HEK293 (cell line): ENCODE results near the gene VDAC1.

Experiments used
- CTCF ChIA-PET: fragments of 350-600 bp; formaldehyde crosslinking; extraction: SDS; loops from one replicate; lab custom pipeline; 2021; ENCODE audit warnings: antibody characterized with exemption; lab: Yijun Ruan, JAX
- POLR2A ChIA-PET: fragments of 300-600 bp; formaldehyde crosslinking; extraction: SDS; loops from one replicate; lab custom pipeline; 2020; ENCODE audit warnings: antibody characterized with exemption, inconsistent platforms; lab: Yijun Ruan, JAX
- H3K27ac ChIP-seq: fragments of 200-500 bp; sonication (Bioruptor generic); 2 replicates; pipeline ENCODE4 v1.5.1; 2014; ENCODE audit warnings: low read depth, low read length, control low read depth, inconsistent platforms; ENCODE audit errors: extremely low read depth
- H3K36me3 ChIP-seq, 2 experiments: fragments of 200-500 bp in 1 of 2; sonication (Bioruptor generic) in 1 of 2; 1 replicate in 1 of 2; 2 replicates in 1 of 2; pipeline ENCODE4 v1.5.1; 2014 to 2017; ENCODE audit warnings: inconsistent platforms in 2 of 2, low read length in 2 of 2; ENCODE audit not compliant: control insufficient read depth in 2 of 2, insufficient read depth in 1 of 2
- H3K4me1 ChIP-seq: fragments of 200-500 bp; sonication (Bioruptor generic); 2 replicates; pipeline ENCODE4 v1.5.1; 2014; ENCODE audit warnings: mild to moderate bottlenecking, low read length, inconsistent platforms; ENCODE audit not compliant: control insufficient read depth, insufficient read depth
- H3K4me3 ChIP-seq: 2 replicates; pipeline ENCODE4 v1.5.1; 2011; ENCODE audit warnings: low read depth, mild to moderate bottlenecking, control low read depth, low read length, moderate library complexity
- H3K9me3 ChIP-seq: fragments of 200-500 bp; sonication (Bioruptor generic); 2 replicates; pipeline ENCODE4 v1.5.1; 2014; ENCODE audit warnings: low read depth, low read length, inconsistent platforms; ENCODE audit not compliant: control insufficient read depth, insufficient read depth
- GLIS1 ChIP-seq: fragments of 450-650 bp; formaldehyde crosslinking; IDR thresholded peaks from 2 replicates; pipeline ENCODE4 v1.5.1; 2016; ENCODE audit warnings: missing biosample characterization, missing genetic modification characterization
- GLIS2 ChIP-seq: fragments of 450-650 bp; formaldehyde crosslinking; IDR thresholded peaks from 2 replicates; pipeline ENCODE4 v1.5.1; 2016; ENCODE audit warnings: missing biosample characterization, missing genetic modification characterization
- OSR2 ChIP-seq: fragments of 450-650 bp; formaldehyde crosslinking; IDR thresholded peaks from 2 replicates; pipeline ENCODE4 v1.5.1; 2016; ENCODE audit warnings: missing biosample characterization, missing genetic modification characterization
- PRDM1 ChIP-seq: fragments of 450-650 bp; formaldehyde crosslinking; IDR thresholded peaks from 2 replicates; pipeline ENCODE4; 2016; ENCODE audit warnings: missing biosample characterization, missing genetic modification characterization
- ZNF146 ChIP-seq: fragments of 450-650 bp; formaldehyde crosslinking; IDR thresholded peaks from 2 replicates; pipeline ENCODE4 v1.5.1; 2016; ENCODE audit warnings: missing biosample characterization, missing genetic modification characterization
- ZNF335 ChIP-seq: fragments of 450-650 bp; formaldehyde crosslinking; conservative IDR thresholded peaks from 2 replicates; pipeline ENCODE4 v1.5.1; 2016; ENCODE audit warnings: missing biosample characterization, missing genetic modification characterization
- ZNF366 ChIP-seq: fragments of 450-650 bp; formaldehyde crosslinking; conservative IDR thresholded peaks from 2 replicates; pipeline ENCODE4 v1.5.1; 2016; ENCODE audit warnings: missing biosample characterization, missing genetic modification characterization
- ZNF624 ChIP-seq: fragments of 450-650 bp; formaldehyde crosslinking; IDR thresholded peaks from 2 replicates; pipeline ENCODE4 v1.5.1; 2017; ENCODE audit warnings: missing biosample characterization, missing genetic modification characterization
- TF ChIP-seq, protein P1 (sequence below): fragments of 450-650 bp; formaldehyde crosslinking; IDR thresholded peaks from 2 replicates; pipeline ENCODE4 v1.5.1; 2016; ENCODE audit warnings: missing biosample characterization, missing genetic modification characterization
- TF ChIP-seq, protein P2 (sequence below): fragments of 450-650 bp; formaldehyde crosslinking; IDR thresholded peaks from 2 replicates; pipeline ENCODE4 v1.5.1; 2016; ENCODE audit warnings: missing biosample characterization, missing genetic modification characterization
- TF ChIP-seq, protein P3 (sequence below): fragments of 450-650 bp; formaldehyde crosslinking; IDR thresholded peaks from 2 replicates; pipeline ENCODE4 v1.5.1; 2017; ENCODE audit warnings: missing biosample characterization, missing genetic modification characterization
- TF ChIP-seq, protein P4 (sequence below): fragments of 450-650 bp; formaldehyde crosslinking; IDR thresholded peaks from 2 replicates; pipeline ENCODE4 v1.5.1; 2016; ENCODE audit warnings: missing biosample characterization, missing genetic modification characterization
- TF ChIP-seq, protein P5 (sequence below): fragments of 450-650 bp; formaldehyde crosslinking; IDR thresholded peaks from 2 replicates; pipeline ENCODE4 v1.5.1; 2016; ENCODE audit warnings: missing biosample characterization, missing genetic modification characterization
- TF ChIP-seq, protein P6 (sequence below): fragments of 450-650 bp; formaldehyde crosslinking; IDR thresholded peaks from 2 replicates; pipeline ENCODE4 v1.5.1; 2016; ENCODE audit warnings: missing biosample characterization, missing genetic modification characterization

The VDAC1 gene

DNA sequence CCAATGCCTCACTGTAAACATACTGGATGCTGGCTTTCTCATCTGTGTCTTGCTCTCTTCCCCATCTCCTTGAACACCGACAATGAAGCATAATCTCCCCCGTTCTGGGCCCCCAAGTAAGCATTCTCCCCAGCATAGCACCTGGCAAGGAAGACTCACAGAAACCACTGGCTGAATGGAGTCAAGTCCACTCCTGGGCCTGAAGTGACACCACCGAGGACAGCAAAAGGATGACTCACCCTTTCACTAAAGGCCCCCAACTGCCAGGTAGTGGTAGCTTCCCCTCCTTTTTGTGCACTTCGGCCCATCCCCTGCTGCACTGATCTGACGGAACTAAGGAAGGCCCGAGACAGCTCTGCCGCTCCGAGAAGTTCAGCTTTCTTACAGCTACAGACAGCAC, 9.4 kb downstream of the VDAC1 start:
- H3K36me3 ChIP-seq, result peaks cover 0 to 32% of the 10 kb centered on the region in 2 experiments; a peak in 1 of 3 replicates
- H3K27ac ChIP-seq, result no peak overlapping the region
- POLR2A ChIA-PET, result interaction anchor here (0.6 to 1.6 kb wide), 3 partner anchors 10 to 231 kb away, joined by 3 to 5 read pairs (median 3); partner anchors contain the start of gene PPP2CA
- TF ChIP-seq, protein P1, sequence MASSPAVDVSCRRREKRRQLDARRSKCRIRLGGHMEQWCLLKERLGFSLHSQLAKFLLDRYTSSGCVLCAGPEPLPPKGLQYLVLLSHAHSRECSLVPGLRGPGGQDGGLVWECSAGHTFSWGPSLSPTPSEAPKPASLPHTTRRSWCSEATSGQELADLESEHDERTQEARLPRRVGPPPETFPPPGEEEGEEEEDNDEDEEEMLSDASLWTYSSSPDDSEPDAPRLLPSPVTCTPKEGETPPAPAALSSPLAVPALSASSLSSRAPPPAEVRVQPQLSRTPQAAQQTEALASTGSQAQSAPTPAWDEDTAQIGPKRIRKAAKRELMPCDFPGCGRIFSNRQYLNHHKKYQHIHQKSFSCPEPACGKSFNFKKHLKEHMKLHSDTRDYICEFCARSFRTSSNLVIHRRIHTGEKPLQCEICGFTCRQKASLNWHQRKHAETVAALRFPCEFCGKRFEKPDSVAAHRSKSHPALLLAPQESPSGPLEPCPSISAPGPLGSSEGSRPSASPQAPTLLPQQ (tag by site-specific recombination), result peak; percentile 16; the same call in 1 of the 2 replicates
- 0 out of 2 replicates have a peak, but pooled peaks have one; percentile 11 for TF ChIP-seq ZNF366
- TF ChIP-seq OSR2 (tag by site-specific recombination), result peak; percentile 26; the same call in 1 of the 2 replicates
- peak; percentile 15; the same call in 1 of the 2 replicates for TF ChIP-seq GLIS2 (tag by site-specific recombination)
- TF ChIP-seq, protein P2, sequence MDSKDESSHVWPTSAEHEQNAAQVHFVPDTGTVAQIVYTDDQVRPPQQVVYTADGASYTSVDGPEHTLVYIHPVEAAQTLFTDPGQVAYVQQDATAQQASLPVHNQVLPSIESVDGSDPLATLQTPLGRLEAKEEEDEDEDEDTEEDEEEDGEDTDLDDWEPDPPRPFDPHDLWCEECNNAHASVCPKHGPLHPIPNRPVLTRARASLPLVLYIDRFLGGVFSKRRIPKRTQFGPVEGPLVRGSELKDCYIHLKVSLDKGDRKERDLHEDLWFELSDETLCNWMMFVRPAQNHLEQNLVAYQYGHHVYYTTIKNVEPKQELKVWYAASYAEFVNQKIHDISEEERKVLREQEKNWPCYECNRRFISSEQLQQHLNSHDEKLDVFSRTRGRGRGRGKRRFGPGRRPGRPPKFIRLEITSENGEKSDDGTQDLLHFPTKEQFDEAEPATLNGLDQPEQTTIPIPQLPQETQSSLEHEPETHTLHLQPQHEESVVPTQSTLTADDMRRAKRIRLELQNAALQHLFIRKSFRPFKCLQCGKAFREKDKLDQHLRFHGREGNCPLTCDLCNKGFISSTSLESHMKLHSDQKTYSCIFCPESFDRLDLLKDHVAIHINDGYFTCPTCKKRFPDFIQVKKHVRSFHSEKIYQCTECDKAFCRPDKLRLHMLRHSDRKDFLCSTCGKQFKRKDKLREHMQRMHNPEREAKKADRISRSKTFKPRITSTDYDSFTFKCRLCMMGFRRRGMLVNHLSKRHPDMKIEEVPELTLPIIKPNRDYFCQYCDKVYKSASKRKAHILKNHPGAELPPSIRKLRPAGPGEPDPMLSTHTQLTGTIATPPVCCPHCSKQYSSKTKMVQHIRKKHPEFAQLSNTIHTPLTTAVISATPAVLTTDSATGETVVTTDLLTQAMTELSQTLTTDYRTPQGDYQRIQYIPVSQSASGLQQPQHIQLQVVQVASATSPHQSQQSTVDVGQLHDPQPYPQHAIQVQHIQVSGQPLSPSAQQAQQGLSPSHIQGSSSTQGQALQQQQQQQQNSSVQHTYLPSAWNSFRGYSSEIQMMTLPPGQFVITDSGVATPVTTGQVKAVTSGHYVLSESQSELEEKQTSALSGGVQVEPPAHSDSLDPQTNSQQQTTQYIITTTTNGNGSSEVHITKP, result peak; percentile 96
- TF ChIP-seq, protein P3, sequence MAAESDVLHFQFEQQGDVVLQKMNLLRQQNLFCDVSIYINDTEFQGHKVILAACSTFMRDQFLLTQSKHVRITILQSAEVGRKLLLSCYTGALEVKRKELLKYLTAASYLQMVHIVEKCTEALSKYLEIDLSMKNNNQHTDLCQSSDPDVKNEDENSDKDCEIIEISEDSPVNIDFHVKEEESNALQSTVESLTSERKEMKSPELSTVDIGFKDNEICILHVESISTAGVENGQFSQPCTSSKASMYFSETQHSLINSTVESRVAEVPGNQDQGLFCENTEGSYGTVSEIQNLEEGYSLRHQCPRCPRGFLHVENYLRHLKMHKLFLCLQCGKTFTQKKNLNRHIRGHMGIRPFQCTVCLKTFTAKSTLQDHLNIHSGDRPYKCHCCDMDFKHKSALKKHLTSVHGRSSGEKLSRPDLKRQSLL (tag by site-specific recombination), result no peak
- no peak for TF ChIP-seq ZNF624 (tag by site-specific recombination)
- TF ChIP-seq ZNF335, result peak; percentile 64
- peak; percentile 44; the same call in 1 of the 2 replicates for TF ChIP-seq PRDM1
- TF ChIP-seq, protein P4, sequence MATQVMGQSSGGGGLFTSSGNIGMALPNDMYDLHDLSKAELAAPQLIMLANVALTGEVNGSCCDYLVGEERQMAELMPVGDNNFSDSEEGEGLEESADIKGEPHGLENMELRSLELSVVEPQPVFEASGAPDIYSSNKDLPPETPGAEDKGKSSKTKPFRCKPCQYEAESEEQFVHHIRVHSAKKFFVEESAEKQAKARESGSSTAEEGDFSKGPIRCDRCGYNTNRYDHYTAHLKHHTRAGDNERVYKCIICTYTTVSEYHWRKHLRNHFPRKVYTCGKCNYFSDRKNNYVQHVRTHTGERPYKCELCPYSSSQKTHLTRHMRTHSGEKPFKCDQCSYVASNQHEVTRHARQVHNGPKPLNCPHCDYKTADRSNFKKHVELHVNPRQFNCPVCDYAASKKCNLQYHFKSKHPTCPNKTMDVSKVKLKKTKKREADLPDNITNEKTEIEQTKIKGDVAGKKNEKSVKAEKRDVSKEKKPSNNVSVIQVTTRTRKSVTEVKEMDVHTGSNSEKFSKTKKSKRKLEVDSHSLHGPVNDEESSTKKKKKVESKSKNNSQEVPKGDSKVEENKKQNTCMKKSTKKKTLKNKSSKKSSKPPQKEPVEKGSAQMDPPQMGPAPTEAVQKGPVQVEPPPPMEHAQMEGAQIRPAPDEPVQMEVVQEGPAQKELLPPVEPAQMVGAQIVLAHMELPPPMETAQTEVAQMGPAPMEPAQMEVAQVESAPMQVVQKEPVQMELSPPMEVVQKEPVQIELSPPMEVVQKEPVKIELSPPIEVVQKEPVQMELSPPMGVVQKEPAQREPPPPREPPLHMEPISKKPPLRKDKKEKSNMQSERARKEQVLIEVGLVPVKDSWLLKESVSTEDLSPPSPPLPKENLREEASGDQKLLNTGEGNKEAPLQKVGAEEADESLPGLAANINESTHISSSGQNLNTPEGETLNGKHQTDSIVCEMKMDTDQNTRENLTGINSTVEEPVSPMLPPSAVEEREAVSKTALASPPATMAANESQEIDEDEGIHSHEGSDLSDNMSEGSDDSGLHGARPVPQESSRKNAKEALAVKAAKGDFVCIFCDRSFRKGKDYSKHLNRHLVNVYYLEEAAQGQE (tag by site-specific recombination), result peak; percentile 56; the same call in 1 of the 2 replicates
- peak; percentile 63 for TF ChIP-seq GLIS1
- TF ChIP-seq, protein P5, sequence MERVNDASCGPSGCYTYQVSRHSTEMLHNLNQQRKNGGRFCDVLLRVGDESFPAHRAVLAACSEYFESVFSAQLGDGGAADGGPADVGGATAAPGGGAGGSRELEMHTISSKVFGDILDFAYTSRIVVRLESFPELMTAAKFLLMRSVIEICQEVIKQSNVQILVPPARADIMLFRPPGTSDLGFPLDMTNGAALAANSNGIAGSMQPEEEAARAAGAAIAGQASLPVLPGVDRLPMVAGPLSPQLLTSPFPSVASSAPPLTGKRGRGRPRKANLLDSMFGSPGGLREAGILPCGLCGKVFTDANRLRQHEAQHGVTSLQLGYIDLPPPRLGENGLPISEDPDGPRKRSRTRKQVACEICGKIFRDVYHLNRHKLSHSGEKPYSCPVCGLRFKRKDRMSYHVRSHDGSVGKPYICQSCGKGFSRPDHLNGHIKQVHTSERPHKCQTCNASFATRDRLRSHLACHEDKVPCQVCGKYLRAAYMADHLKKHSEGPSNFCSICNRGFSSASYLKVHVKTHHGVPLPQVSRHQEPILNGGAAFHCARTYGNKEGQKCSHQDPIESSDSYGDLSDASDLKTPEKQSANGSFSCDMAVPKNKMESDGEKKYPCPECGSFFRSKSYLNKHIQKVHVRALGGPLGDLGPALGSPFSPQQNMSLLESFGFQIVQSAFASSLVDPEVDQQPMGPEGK (tag by site-specific recombination), result peak; percentile 77
- TF ChIP-seq, protein P6, sequence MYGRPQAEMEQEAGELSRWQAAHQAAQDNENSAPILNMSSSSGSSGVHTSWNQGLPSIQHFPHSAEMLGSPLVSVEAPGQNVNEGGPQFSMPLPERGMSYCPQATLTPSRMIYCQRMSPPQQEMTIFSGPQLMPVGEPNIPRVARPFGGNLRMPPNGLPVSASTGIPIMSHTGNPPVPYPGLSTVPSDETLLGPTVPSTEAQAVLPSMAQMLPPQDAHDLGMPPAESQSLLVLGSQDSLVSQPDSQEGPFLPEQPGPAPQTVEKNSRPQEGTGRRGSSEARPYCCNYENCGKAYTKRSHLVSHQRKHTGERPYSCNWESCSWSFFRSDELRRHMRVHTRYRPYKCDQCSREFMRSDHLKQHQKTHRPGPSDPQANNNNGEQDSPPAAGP (tag by site-specific recombination), result peak; percentile 22; the same call in 1 of the 2 replicates
- no peak for TF ChIP-seq ZNF146 (tag by site-specific recombination)
- TF ChIP-seq, all 188 proteins: peak for 11
- Histone ChIP-seq H3K4me3 (no peak overlapping the region), H3K4me1 (peaks cover 32% of the 10 kb centered on the region), H3K9me3 (no peaks in the 10 kb centered on the region)
- CTCF ChIA-PET, result interaction anchor here (0.8 to 2.9 kb wide), 5 partner anchors 8 to 71 kb away, joined by 3 to 25 read pairs (median 5); no protein-coding TSS in a partner anchor
